T-helper 22 cell (primary cell): ENCODE measurements around the gene ZBTB22.

Source experiments
- DNase-seq: peaks from one replicate; pipeline ENCODE4 v3.0.0-alpha.2; 2020; ENCODE audit warnings: low read depth

The ZBTB22 gene

GRCh38 chr6:33324125-33324524, 6.6 kb upstream of the ZBTB22 start:
- DNase-seq: no peak

DNA sequence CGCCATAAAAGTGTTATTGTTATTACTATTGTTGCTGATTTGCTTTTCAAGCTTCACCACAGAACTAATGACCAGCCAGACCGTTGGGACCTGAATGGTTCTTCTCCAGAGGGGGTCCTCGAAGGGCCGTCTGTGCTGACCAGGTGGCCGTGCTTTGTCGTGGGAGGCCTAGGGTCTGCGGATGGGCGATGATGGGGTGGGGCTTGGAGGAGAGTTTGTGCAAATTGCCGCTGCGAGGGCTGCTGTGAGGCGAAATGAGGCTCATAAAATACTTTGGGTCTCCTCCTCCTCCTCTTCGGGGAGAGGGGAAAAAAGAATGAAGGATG, 6.0 kb upstream of the ZBTB22 start:
- no peak for DNase-seq

DNA sequence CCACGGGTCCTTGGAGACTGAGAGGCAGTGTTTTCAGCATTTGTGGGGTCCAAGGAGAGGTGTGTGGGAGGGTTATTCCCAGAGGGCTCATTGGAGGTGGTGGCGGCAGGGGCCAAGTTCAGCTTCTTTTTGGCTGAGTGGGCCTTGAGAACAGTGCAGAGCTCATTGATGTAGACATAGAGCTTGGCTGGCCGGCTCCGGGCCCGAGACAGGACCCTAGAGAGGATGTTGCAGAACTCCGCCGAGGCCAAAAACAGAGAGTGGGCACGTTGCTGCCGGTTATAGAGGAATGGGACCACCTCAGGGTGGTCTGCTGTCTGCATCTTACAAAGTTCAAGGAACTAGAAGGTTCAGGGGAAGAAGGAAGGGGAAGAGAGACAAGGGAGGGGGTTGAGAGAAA, 3.7 kb upstream of the ZBTB22 start:
- no peak for DNase-seq

- no peak for DNase-seq
Measured at GRCh38 chr6:33320315-33321181, 3.0 kb upstream of the ZBTB22 start.

DNA sequence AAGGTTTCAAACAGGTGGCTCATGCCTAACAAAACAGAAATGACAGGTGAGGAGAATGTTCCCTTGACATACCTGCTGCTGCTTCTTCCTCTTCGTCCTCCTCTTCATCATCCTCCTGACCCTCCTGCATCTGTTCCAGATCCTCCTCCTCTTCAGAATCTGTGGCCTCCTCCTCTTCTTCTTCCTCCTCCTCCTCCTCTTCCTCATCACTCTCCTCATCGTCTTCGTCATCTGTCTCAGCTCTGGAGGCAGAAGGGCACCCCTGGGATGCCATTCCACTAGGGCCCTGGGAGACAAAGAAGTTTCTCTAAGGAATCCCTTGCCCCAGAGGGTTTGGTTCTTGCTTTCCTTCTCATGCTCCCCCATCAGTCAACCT, 2.4 kb upstream of the ZBTB22 start:
- DNase-seq: no peak

GRCh38 chr6:33318426-33319073, 1.0 kb upstream of the ZBTB22 start:
- DNase-seq: no peak

DNA sequence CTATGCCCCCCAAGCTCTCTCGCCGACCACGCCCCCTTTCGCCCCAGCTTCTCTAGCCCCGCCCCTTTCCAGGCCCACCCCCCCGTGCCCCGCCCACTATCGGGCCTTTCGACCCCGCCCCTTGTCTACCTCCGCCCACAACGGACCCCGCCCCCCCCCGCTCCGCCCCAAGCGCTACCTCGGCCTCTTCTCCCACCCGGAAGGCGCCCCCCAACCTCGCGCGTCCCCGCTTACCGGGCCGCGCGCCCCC, 200 bp downstream of the ZBTB22 start:
- no peak for DNase-seq

DNA sequence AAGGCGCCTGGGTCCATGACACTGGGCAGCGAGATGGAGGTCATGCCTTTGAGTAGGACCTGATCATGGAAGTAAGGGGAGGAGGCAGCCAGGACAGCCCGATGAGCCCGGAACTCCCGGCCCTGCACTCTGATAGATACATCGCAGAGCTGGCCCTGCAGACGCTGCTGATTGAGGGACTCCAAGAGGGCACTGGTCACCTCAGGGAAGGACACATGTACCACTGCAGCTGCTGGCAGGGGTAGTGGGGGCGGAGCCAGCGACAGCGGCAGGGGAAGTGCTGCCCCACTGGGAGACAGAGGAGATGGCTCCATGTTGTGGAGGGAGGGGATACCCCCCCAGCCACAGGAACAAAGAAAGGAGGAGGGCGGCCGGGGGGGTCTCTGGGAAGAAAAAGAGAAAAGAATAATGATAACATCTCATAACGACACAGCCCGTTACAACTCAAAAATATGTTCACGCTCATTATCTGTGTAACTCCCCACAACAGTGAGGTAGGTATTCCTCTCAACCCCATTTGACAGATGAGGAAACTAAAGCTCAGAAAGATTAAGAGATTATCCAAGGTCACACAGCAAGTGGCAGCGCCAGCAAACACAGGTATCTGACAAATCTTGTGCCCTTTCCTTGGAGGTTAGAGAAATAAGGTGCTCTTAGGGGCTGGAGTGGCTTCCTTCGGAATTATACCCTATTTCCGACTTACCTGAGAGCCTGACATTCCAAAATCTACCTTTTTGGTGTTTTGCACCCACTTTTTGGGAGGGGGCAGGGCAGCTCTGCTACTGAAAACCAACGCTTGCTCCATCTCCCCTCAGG, 733 bp downstream of the ZBTB22 start:
- no peak for DNase-seq

- no peak for DNase-seq
Measured at GRCh38 chr6:33315793-33316602, 1.5 kb downstream of the ZBTB22 start.

DNA sequence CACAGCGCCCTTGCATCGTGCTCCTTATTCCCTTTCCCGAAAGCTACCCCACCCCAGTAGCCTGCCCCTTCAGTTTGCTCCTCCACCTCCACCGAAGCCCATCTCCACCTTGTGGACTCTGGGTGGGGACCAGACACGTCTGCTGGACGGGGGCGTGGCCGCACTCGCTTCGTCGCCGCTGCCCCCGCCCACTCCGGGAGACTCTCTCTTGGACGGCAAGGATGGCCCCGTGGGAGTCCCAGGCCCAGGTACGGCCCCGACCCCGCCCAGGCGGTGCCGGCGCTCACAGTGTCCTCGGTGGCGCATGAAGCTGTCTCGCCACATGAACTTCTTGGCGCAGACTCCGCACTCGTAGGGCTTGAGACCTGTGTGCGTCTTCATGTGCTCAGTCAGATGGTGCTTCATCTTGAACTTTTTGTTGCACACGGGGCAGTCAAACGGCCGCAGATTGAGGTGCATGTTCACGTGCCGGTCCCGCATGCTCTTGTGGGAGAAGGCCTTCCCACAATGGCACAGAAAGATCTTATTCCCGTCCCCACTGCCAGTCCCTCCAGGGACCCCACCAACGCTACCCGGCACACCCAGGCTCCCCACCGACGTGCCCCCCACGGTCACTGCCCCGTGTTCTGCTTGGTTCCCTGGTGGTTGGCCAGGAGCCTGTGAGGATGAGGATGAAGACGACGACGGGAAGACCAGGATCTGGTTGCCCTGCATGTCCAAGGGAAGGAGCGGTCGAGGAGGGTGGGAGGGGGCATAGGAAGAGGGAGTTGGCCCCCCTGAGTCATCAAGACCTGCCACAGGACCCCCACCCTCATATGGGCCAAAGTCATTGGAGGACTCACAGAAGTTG, 2.4 kb downstream of the ZBTB22 start:
- no peak for DNase-seq

- peak; percentile 78 for DNase-seq
Measured at GRCh38 chr6:33314515-33314942, 3.0 kb downstream of the ZBTB22 start.

- DNase-seq: peak; percentile 82
Measured at GRCh38 chr6:33313709-33314514, 3.6 kb downstream of the ZBTB22 start, which contains the start of gene TAPBP. Gene TAPBP (minus strand): TSS chr6:33314078. CDS start chr6:33314041, 37 bp downstream.

DNA sequence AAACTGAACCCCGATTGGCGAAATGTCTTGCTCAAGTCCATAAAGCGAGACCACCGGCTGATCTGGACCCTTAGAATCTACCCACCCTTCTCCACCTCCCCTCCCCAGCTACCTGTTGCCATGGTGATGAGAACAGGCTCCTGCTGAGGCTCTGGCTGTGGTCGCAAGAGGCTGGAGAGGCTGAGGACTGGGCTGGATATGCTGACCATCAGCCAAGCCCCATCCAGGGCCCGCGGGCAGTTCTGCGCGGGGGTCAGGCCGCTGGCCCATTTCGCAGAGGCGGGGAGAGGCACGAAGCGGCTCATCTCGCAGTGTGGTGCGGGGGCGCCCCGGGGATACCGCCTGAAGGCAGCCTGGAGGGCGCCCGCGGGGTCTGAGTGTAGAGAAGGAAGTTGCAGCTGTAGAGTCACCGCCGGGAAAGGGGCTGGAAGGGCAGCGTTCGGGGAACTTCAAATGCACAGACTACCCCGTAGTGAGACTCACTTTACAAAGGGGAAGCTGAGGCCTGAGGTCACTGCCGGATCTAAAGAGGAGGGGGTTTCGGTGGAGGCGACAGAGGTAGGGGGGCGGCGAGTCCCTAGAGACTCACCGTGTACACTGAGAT, 4.3 kb downstream of the ZBTB22 start:
- DNase-seq: no peak

DNA sequence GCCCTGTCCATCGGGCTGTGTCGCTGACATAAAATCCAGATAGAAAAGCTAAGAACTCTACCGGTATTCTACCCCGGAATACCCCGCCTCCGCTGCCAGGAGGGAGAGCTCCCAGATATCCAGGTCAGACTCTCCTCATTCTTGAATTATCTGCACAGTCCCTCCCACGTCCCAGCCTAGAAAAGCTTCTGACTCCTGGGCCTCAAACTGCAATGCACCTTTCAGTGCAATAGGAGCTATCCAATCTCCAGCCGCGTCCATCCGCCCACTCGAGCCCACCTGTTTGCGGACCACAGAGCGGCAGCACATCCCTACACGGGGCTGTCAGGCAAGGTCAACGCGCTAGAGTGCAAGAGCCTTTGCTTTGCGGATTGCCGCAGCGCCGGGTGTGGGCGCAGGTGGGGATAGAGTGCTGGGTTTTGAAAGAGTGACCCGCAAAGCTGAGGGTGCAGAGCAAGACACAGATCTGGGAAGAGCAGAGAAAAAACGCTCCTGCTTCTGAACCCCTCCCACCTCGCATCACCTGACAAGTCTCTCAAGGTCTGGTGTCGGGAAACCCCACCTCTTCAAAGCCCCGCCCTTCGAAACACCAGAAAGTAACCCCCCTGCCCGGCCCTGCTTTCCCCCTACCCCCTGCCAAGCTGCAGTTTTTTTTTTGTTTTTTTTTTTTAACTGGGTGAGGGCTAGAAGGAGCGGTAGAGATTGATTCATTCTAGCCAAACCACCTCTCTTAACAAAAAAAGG, 5.0 kb downstream of the ZBTB22 start:
- peak; percentile 89 for DNase-seq

- no peak for DNase-seq
Measured at GRCh38 chr6:33306356-33306755, 11.2 kb downstream of the ZBTB22 start.

- no peak for DNase-seq
Measured at GRCh38 chr6:33305052-33305451, 12.5 kb downstream of the ZBTB22 start.

GRCh38 chr6:33304216-33304615, 13.3 kb downstream of the ZBTB22 start:
- no peak for DNase-seq

DNA sequence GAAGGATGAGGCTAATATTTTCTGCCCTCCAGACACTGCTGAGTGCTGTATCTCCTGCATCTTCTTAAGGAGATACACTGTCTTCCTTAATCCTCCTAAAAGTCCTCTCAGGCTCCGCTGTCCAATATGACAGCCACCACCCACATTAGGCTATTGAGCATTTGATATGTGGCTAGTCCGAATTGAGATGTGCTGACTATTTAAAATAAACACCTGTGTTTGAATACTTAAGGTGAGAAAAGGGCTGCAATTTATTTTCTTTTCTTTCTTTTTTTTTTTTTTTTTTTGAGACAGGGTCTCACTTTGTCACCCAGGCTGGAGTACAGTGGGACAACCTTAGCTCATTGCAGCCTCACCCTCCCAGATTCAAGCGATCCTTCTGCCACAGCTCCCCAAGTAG, 15.7 kb downstream of the ZBTB22 start:
- no peak for DNase-seq

GRCh38 chr6:33299237-33299944, 18.2 kb downstream of the ZBTB22 start:
- peak; percentile 90 for DNase-seq
